Measurements from ENCODE around the gene VEZF1. TPM values are rescaled to one million over a fixed set of nuclear protein-coding genes. Genes with fewer than 3 reads are reported as not detected.

VEZF1 gene
- total RNA-seq, 4 donors from 2014 or later, result 45.1 to 50.6 (median 47.6) TPM

DNA sequence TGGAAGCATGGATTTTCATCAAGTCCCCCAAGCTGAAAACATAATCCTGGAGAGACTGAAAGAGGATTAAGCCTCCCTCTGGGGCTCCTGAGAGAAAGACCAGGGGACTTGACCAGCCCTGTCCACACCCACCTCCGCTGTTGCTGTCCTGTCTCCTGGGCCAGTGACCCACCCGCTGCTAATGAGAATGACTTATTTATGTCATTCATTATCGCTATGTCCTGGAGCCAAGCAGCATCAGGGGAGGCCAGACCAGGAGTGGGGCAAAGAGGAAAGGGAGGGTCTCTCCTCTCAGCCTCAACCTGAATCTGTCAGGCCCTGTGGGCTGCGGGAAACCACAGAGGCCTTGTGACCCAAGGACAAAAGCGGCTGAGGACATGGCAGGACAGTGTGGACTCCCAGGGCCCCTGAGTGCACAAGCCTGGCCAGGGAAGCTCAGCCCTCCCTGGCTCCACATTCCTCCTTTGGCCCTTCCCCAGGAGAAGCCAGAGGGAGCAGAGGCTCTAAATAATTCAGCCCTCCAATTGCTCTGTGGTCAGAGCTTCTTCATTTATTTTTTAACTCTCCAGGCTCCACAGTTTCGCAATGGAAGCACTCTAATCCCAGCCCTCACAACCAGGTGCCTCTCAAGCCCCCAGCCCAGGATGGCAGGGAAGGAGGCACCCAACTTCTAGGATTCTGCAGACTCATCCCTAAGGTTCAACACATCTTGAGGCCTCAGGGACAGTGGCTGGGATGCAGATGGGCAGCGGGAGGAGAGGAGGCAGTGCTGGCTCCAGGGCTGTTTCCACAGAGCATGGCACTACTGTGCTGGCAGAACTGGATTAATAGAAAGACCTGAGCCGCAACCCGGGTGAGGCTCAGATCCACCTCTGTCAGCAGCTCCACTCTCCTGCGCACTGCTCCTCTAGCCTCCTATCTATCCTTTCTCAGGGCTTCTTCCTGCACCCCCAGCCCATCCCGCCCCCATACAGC lies 51.9 kb downstream of the VEZF1 start:
- DNase-seq (ENCODE audit: low spot score) (no peak), ATAC-seq (ENCODE audit: low FRiP score) (peak; percentile 50)
- TF ChIP-seq, protein P1, sequence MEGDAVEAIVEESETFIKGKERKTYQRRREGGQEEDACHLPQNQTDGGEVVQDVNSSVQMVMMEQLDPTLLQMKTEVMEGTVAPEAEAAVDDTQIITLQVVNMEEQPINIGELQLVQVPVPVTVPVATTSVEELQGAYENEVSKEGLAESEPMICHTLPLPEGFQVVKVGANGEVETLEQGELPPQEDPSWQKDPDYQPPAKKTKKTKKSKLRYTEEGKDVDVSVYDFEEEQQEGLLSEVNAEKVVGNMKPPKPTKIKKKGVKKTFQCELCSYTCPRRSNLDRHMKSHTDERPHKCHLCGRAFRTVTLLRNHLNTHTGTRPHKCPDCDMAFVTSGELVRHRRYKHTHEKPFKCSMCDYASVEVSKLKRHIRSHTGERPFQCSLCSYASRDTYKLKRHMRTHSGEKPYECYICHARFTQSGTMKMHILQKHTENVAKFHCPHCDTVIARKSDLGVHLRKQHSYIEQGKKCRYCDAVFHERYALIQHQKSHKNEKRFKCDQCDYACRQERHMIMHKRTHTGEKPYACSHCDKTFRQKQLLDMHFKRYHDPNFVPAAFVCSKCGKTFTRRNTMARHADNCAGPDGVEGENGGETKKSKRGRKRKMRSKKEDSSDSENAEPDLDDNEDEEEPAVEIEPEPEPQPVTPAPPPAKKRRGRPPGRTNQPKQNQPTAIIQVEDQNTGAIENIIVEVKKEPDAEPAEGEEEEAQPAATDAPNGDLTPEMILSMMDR (IDR thresholded peaks at IDR 0.05), result no peak

DNA sequence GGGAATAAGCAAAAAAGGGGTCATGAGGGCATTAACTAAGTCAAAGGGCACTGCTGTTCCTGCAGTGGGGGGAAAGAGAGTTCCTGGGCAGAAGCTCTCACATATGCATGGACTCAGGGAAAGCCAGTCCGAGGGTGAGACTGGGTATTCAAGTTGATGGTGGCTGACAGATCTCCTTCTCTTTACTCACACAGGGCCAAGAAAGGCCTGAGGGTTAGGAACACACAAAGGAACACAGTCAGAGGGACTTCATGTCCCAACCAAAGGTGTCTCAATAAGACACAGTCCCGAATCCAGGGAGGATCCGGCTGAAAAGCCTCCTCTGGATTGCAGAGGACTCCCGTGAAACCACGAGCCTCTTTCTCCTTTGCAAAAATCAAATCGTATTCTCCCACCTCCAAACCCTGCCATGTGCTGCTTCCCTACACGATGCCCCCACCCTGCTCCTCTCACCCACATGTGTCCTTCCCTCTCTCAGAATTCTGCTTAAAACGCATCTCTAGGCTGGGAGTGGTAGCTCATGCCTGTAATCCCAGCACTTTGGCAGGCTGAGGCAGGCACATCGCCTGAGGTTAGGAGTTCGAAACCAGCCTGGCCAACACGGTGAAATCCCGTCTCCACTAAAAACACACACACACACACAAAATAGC lies 56.4 kb downstream of the VEZF1 start:
- ATAC-seq (ENCODE audit: low FRiP score) (no peak), DNase-seq (ENCODE audit: low spot score) (no peak)
- TF ChIP-seq, protein P1 (IDR thresholded peaks at IDR 0.05), result no peak

DNA sequence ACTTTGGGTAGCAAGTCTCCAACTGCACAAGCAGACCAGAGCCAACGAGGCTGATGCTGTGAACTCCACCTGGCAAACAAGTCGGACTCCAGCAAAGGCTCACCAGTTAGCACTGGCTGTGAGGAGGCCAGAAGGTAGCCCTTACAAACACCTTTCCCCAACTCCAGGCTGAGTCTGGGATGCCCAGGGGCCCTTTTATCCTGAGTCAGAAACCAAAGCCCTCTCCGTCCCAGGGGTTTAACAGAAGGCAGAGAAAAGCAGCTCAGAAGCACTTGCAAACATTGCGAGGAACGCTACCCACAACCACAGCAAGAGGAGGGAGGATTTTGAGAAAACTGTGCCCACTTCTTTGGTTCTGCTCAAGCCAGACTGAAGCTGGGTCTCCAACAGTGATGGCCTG lies 57.8 kb downstream of the VEZF1 start:
- DNase-seq (ENCODE audit: low spot score) (no peak), ATAC-seq (ENCODE audit: low FRiP score) (no peak)
- TF ChIP-seq, protein P1 (IDR thresholded peaks at IDR 0.05), result no peak

DNA sequence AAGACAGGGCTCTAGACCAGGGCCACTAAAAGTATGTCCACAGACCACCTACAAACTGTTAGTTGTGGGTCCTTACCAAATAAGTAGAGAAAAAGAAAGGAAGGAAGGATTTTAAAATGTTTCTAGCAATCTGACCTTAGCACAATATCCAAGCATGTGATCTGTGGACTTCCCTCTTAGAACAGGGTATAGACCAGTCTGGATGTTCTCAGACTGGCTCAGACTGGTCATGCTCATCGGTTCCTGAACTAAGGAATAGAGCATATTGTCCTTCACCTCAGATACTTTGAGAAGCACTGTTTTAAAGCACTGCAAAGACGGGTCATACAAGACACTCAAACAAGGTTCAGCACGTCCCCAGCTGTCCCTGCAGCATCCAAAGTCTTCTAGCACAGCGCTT lies 58.7 kb downstream of the VEZF1 start:
- TF ChIP-seq, protein P1 (IDR thresholded peaks at IDR 0.05), result no peak
- no peak for ATAC-seq (ENCODE audit: low FRiP score)
- DNase-seq (ENCODE audit: low spot score), result no peak

DNA sequence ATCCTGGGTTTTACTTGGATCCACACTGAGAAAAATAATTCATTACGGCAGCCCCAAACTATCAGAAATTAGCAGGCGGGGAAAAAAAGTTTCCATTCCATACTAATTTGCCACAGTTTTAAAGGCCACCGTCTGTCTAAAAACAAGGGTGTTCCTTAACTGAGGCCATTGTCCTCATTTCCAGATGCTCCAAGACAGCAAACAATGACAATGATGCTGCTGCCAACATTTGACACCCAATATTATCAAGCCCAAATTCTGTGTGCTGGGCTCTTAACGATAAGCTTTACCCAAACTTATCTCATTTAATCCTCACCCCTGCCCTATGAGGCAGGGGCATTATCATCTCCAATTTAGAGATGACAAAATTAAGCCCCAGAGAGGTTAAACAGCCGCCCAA lies 59.1 kb downstream of the VEZF1 start:
- ATAC-seq (ENCODE audit: low FRiP score), result no peak
- TF ChIP-seq, protein P1 (IDR thresholded peaks at IDR 0.05), result no peak
- no peak for DNase-seq (ENCODE audit: low spot score)

DNA sequence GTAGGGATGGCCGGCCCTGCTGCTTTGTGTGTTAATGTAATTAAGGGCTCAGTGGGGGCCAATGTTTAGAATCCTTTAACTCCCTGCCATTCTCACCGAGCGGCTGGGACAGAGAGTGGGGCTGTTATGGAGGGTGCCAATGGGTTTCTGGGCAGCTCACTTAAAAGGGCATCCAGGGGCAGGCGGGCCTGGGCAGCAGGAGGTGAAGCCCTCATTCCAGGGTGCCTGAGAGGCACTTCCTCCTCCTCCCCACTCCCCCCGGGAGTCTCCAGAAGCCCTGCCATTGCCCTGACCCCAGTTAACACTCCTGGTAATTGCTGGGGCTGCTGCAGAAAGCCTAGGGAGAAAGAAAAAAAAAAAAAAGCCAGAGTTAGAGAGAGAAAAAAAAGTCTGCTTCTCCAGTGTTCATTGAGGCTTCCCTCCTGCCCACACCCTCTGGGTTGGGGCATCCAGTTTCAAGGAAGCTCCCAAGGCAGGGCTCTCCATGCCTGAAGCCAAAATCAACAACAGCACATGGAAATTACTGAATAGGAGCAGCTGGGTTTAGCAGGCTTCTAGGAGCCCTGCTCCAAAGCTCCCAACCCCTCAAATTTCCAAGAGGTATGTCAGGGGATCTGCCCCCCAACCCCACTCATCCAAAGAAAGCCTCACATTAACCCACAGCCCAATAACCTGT lies 60.9 kb downstream of the VEZF1 start:
- DNase-seq (ENCODE audit: low spot score) (no peak), ATAC-seq (ENCODE audit: low FRiP score) (no peak)
- TF ChIP-seq, protein P1 (IDR thresholded peaks at IDR 0.05), result no peak
